Activated CD8-positive, alpha-beta T cell treated with anti-CD3 and anti-CD28 coated beads for 36 hours (primary cell): ENCODE measurements around the gene TMEM200C. TPM values are rescaled to one million over a fixed set of nuclear protein-coding genes. Genes with fewer than 3 reads are reported as not detected.

Source experiments
- ATAC-seq: fragments of 200-7000 bp; cut with Tn5 transposase; one replicate; pipeline ENCODE4 v1.10.0; 2021; ENCODE audit warnings: mild to moderate bottlenecking, moderate library complexity
- CTCF ChIA-PET: fragments of 350-600 bp; sonication (Branson Sonifier 250); formaldehyde crosslinking; loops from one replicate; lab custom pipeline; 2021; ENCODE audit warnings: antibody characterized with exemption; lab: Charles Lee
- POLR2A ChIA-PET: fragments of 350-600 bp; sonication (Branson Sonifier 250); formaldehyde crosslinking; loops from one replicate; lab custom pipeline; 2021; ENCODE audit warnings: antibody characterized with exemption; lab: Charles Lee
- DNase-seq: peaks from one replicate; pipeline ENCODE4 v3.0.0-alpha.2; 2020
- H3K27ac Mint-ChIP-seq: one replicate; pipeline ENCODE4 v1.8.0; 2021; ENCODE audit warnings: mild to moderate bottlenecking, mixed read lengths
- H3K27me3 Mint-ChIP-seq: one replicate; pipeline ENCODE4 v1.8.0; 2021; ENCODE audit warnings: mixed read lengths
- H3K36me3 Mint-ChIP-seq: one replicate; pipeline ENCODE4 v1.8.0; 2021; ENCODE audit warnings: low read depth, mixed read lengths
- H3K4me1 Mint-ChIP-seq: one replicate; pipeline ENCODE4 v1.8.0; 2021; ENCODE audit warnings: low read depth, mixed read lengths
- H3K4me3 Mint-ChIP-seq: one replicate; pipeline ENCODE4 v1.8.0; 2021; ENCODE audit warnings: mild to moderate bottlenecking, moderate library complexity, mixed read lengths
- H3K9me3 Mint-ChIP-seq: one replicate; pipeline ENCODE4 v1.8.0; 2021; ENCODE audit warnings: mixed read lengths
- intact Hi-C: fragments of 100-400 bp; cut with micrococcal nuclease; formaldehyde crosslinking; loops from one replicate; pipeline ENCODE4 v1.10.0; 2022
- total RNA-seq, 2 experiments: library from RNA; stranded (reverse); gene quantifications; one replicate each; pipeline ENCODE4 v1.2.3, GENCODE V29; 2021
- TF ChIP-seq, protein P1 (sequence below): fragments of 200-600 bp; IDR thresholded peaks from one replicate; pipeline ENCODE4 v1.8.0; 2022; ENCODE audit warnings: antibody characterized with exemption, mild to moderate bottlenecking

TMEM200C gene
- total RNA-seq, 2 experiments from 2014 or later = not detected

DNA sequence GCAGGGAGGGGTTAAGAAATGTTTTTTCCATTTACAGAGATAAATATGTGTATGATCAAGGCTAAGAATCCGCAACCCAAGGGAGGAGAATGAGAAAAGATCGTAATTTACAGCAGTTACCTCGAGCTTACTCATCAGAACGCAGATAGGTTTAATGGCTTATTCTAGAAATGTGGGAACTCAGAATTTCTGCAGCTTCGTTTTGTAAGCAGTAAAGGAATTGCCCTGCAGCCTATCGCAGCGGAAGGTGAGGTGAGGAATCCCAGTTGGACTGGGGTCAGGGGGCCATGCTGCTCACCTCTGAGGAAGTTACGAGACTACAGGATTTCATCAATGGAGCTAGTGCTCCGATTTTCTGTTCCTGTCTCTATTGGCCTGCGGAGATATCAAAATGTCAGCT, 8.1 kb upstream of the TMEM200C start:
- no peak for ATAC-seq
- TF ChIP-seq, protein P1, sequence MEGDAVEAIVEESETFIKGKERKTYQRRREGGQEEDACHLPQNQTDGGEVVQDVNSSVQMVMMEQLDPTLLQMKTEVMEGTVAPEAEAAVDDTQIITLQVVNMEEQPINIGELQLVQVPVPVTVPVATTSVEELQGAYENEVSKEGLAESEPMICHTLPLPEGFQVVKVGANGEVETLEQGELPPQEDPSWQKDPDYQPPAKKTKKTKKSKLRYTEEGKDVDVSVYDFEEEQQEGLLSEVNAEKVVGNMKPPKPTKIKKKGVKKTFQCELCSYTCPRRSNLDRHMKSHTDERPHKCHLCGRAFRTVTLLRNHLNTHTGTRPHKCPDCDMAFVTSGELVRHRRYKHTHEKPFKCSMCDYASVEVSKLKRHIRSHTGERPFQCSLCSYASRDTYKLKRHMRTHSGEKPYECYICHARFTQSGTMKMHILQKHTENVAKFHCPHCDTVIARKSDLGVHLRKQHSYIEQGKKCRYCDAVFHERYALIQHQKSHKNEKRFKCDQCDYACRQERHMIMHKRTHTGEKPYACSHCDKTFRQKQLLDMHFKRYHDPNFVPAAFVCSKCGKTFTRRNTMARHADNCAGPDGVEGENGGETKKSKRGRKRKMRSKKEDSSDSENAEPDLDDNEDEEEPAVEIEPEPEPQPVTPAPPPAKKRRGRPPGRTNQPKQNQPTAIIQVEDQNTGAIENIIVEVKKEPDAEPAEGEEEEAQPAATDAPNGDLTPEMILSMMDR = no peak
- DNase-seq = no peak
- Mint-ChIP-seq H3K27ac (no peak overlapping the region), H3K27me3 (peaks cover 35% of the 10 kb centered on the region), H3K4me1 (no peaks in the 10 kb centered on the region), H3K4me3 (no peak overlapping the region), H3K9me3 (no peaks in the 10 kb centered on the region), H3K36me3 (no peaks in the 10 kb centered on the region)
- CTCF ChIA-PET = interaction anchor here (2.9 kb wide), 1 partner anchor 12 kb away, joined by 13 read pairs; no protein-coding TSS in a partner anchor
- POLR2A ChIA-PET = interaction anchor here (0.6 kb wide), 1 partner anchor 459 kb away, joined by 3 read pairs; no protein-coding TSS in a partner anchor
- intact Hi-C loops = no loop called here

DNA sequence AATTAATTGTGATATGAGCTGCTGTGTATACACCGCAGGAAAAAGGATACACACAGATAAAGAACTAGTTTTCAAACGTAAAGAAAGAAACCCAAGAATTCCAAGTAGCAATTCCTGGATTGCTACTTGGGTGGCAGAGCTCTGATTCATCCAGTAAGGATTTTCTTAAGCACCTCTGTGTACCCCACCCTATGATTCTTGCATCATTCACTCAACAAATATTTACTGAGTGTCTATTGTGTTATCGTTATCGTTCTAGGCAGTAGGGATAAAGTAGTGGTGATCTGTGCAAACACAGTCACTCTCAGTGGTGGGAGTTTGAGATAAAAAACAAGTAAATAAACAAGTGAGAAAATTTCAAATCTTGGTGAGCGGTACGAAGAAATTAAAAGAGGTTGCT, 4.9 kb upstream of the TMEM200C start:
- ChIA-PET POLR2A (no interaction called here), CTCF (interaction anchor here (0.7 to 1.9 kb wide), 2 partner anchors 9 to 11 kb away, joined by 3 to 6 read pairs; no protein-coding TSS in a partner anchor)
- no peaks in the 10 kb centered on the region for H3K4me1 Mint-ChIP-seq
- ATAC-seq (no peak), DNase-seq (no peak)
- TF ChIP-seq, protein P1 = no peak
- H3K4me3 Mint-ChIP-seq = no peak overlapping the region
- no peaks in the 10 kb centered on the region for H3K9me3 Mint-ChIP-seq
- H3K36me3 Mint-ChIP-seq = no peaks in the 10 kb centered on the region
- peaks cover 41% of the 10 kb centered on the region for H3K27me3 Mint-ChIP-seq
- H3K27ac Mint-ChIP-seq = no peak overlapping the region
- intact Hi-C loops = no loop called here

DNA sequence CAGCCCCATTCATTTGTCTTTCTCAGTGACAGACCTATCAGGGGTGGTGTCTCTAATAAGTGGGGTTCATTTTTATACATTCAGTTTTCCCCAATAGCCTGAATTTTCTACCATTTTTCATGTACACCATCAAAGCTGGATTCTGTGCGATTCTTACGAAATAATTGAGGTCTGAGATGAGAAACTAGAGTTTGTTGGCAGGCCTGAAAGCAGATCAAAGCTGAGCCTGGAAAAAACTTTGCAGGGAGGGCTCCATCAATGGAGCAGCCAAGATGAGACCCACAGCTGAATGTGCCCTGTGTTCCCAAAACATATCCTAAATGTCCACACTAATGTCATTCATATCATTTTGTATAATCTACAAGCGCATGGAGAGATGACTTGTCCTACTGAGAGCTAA, 4.5 kb upstream of the TMEM200C start:
- Mint-ChIP-seq H3K36me3 (no peaks in the 10 kb centered on the region), H3K9me3 (no peaks in the 10 kb centered on the region), H3K27ac (no peak overlapping the region), H3K4me3 (no peak overlapping the region), H3K27me3 (peaks cover 40% of the 10 kb centered on the region), H3K4me1 (no peaks in the 10 kb centered on the region)
- ChIA-PET CTCF (interaction anchor here (0.7 to 1.9 kb wide), 2 partner anchors 9 to 10 kb away, joined by 3 to 6 read pairs; no protein-coding TSS in a partner anchor), POLR2A (no interaction called here)
- intact Hi-C loops = no loop called here
- TF ChIP-seq, protein P1 = no peak
- DNase-seq (no peak), ATAC-seq (no peak)

DNA sequence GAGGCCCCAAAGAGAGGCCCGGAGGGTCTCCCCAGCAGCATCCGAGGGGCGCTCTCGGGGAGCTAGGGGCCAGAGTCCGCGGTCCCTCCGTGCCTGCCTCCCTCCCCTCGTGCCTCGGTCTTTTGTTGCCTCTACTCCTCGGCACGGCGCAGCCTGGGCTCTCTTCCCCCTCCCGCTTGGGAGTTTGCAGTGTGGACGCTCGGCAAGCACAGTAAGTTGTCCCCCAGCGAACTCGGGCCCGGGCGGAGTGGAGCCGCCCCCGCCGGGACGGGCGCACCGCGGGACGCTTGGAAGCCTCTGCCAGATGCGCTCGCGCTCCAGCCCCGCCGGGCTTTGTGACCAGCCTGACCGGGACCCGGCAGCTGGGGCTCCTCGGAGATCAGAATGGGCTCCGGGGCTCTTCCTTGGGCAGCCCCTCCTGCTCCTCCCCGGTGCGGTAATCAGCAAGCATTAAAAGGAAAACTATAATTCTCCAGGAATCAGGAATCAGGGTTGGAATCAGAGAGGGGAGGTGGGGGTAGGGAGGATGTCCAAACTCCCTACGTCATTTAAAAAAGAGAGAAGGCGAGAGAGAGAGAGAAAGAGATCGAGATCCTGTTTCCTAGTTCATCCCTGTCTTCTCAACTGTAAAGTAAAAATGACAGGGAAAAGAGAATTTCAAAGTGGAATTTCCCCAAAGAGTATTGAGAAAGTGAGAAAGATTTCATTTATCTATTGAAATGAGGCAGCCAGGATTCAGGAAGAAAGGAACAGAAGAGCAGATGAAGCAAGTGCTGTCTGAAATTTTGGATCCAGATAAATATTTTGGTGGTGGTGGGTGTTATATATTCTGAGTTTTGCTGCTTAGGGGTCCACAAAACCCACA, 786 bp upstream of the TMEM200C start:
- Mint-ChIP-seq H3K36me3 (no peaks in the 10 kb centered on the region), H3K4me1 (peaks cover 8% of the 10 kb centered on the region), H3K27ac (no peak overlapping the region), H3K27me3 (peaks cover 65% of the 10 kb centered on the region), H3K4me3 (no peak overlapping the region), H3K9me3 (no peaks in the 10 kb centered on the region)
- no peak for DNase-seq
- POLR2A ChIA-PET = no interaction called here
- ATAC-seq = no peak
- TF ChIP-seq, protein P1 = no peak
- intact Hi-C loops = no loop called here
- CTCF ChIA-PET = no interaction called here
